Measurements from ENCODE around the gene UPP2.

The UPP2 gene

DNA sequence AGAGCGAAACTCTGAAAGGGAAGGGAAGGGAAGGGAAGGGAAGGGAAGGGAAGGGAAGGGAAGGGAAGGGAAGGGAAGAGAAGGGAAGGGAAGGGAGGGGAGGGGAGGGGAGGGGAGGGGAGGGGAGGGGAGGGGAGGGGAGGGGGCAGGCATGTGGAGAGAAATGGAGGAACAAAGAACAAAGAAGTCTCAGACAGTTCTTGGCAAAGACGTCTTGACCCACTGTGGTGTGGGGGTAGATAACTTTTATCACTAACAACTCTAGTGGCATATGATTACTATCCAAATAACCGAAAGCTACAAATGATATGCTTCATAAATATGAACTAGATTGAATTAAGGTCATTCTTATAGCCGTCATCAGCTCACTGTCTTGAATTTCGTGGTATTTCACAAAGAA lies 3.2 kb downstream of the UPP2 start:
- no peak for DNase-seq (ENCODE audit: low read depth in 2 of 2)

GRCh38 chr2:158112992-158113391 lies 11.3 kb downstream of the UPP2 start:
- DNase-seq (ENCODE audit: low read depth in 2 of 2), result peak in 1 of 2 experiments; percentile 8

DNA sequence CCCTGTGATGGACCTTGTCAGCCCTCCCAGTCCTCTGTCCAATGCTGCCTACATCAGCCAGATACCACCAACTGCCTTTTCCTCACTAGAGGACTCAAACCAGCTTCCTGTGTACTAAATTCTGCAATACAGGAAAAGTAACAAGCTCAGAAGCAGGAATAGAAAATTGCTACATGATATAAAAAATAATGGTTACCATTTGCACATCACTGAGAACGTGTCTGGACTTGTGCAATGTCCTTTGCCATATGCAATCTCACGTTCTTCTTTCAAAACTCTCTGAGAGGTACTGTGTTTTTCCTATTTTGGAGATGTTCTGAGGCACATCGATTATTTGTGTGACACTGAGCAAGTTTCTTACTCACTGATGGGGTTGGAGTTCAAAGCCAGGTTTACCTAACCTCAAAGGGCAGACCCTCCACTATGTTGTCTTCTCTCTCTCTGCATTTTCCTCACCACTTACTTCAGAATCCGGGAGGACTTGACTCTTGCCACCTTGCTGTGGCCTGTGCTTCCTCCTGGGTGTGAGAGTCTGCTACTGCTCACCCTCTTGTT lies 12.1 kb downstream of the UPP2 start:
- no peak for DNase-seq (ENCODE audit: low read depth in 2 of 2)

DNA sequence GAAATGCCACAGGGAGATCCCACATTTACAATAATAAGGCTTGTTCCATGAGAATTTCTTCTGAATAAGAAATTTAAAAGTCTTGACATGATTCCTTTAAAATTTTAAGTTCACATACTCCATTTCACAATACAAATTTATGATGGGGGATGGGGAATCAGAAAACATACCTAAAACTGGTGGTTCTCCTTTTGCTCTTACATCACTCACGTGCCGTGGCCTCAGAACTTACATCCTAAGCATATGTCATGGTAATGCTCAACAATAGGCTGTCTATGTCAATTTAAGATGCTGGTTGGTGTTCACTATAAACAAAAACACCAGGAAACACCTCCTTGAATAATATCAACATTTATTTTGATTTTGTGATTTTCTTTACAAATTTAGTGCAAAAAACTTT lies 12.8 kb downstream of the UPP2 start:
- no peak for DNase-seq (ENCODE audit: low read depth in 2 of 2)

DNA sequence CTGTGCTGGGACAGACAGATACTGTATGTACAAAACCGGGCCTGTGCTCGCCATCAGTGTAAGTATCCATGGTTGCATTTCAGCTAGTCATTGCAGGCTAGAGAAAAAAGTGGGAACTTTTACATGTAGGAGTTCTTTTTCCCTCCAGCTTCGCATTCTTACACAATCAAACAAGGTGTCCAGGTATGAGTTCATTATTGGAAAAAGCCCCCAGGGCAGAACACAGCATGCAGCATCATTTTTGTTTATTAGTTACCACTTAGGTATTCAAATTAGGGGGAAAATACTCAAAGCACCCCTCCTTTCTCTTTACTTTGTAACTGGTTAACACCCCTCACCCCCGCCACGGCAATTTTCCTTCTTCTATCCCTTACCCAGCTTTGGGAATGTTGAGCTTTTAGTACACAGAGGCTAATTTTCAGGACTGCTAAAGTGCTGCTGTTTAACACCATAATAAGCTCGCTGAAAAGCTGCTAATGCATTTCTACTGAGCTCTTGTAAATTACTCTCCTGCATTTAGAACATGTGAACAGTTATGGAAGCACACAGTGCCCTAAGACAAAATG lies 13.6 kb downstream of the UPP2 start:
- DNase-seq (ENCODE audit: low read depth in 2 of 2), result no peak

- DNase-seq (ENCODE audit: low read depth in 2 of 2), result no peak
These were observed 15.3 kb downstream of the UPP2 start for GRCh38 chr2:158116936-158117335.

DNA sequence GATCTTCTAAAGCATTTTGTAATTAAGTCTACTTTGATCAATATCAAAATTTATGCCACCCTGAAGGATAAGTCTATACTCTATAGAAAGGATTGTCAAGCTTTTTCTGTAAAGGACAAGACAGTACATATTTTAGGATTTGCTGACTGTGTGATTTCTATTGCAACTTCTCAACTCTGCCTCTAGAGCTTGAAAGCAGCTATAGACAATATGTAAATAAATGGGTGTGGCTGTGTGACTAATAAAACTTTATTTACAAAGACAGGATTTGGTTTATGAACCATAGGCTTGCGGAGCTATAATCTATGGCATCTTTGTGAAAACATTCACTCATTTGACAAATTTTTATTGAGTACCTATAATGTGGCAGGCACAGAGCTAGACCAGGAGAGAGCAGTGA lies 18.4 kb downstream of the UPP2 start:
- DNase-seq (ENCODE audit: low read depth in 2 of 2), result no peak

DNA sequence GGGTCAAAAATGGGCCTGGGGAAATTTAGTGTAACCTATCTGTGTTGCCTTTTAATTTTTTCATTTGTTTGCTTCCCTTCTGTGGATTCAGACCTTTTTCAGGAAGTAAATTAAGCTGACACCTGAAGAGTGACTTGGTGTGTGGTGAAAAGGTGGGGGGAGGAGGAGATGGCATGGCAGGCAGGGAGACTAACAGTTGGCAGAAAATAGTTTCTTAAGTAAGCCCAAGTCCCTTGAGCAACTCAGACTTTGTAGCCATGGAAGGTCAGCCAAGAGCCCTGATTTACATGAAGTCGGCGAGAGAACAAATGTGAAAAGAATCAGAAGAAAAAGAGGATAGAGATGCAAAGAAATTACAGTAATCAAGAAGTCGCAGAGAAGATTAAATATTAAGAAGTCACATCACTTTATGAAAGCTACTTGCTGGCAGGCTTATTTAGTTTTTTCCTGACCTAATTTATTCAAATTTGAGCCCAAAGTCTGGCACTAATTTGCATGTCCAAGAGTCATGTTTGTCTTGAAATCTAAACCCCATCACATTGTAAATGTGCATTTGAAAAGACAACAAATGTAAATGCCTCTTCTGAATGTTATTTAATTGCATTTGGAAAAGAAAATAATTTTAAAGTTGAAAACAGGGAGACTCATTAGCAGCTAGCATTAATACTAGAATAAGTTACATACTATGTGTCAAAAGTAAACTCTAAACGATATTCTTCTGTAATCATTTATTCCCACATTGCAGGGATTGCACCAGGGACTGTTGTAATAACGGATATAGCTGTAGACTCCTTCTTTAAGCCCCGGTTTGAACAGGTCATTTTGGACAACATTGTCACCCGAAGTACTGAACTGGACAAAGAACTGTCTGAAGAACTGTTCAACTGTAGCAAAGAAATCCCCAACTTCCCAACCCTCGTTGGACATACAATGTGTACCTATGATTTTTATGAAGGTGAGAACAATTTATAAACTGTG lies 19.3 kb downstream of the UPP2 start:
- DNase-seq (ENCODE audit: low read depth in 2 of 2), result no peak

GRCh38 chr2:158124896-158125295 lies 23.2 kb downstream of the UPP2 start:
- DNase-seq (ENCODE audit: low read depth in 2 of 2), result no peak

- no peak for DNase-seq (ENCODE audit: low read depth in 2 of 2)
These were observed 24.3 kb downstream of the UPP2 start for GRCh38 chr2:158125756-158126498.

GRCh38 chr2:158127380-158127804 lies 25.7 kb downstream of the UPP2 start:
- DNase-seq (ENCODE audit: low read depth in 2 of 2), result no peak

DNA sequence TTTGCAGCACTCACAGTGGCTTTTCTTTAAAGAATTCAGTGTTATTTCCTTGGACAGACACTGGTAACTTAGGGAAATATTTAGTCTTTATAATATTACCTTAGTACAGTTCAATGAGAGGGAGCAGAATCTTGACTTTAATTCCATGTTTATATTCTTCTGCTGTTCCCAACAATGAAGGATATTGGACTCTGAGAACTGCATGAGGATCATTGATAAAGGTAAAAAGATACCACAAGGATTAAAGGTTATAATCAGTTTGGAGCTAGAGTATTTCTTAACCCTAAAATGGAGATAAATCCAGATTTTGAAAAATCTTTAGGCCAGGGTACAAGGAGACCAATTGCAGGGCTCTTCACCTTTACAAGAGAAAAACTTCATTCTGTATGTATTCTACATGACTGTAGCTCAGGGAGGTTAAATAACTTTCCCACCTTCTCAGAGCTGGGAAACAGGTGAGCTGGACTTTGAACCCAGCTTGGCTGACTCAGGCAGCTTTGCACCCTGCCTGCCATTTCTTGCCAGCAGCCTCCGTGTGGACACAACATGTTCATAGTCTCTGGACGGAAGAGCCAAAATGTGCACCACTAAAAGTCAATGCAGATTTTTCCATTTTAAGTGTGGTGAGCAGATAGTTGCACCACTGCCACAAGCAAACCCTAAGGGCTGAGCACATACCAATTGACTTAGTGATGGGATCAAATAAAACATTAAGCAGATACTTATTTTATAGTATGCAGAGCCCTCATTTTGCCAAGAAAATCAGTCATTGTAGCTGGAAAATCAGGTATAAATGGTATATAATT lies 26.7 kb downstream of the UPP2 start:
- no peak for DNase-seq (ENCODE audit: low read depth in 2 of 2)

DNA sequence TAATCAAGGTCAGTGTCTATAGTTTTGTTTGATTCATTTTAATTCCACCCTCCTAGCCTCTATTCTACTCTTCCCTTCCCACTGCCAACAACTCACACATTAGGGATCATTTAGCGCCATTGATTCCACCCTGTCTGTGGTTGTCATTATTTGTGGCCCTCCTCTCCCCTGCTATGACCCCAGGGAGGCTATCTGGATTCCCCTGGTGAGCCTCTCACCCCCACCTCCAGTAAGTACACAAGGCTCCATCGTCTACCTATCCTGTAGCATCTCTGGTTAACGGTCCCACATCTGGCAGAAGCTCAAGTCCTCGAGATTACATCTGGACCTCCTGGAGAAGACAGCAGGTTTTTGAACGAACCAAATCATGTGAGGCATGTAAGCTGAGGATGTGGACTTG lies 27.4 kb downstream of the UPP2 start:
- DNase-seq (ENCODE audit: low read depth in 2 of 2), result no peak

DNA sequence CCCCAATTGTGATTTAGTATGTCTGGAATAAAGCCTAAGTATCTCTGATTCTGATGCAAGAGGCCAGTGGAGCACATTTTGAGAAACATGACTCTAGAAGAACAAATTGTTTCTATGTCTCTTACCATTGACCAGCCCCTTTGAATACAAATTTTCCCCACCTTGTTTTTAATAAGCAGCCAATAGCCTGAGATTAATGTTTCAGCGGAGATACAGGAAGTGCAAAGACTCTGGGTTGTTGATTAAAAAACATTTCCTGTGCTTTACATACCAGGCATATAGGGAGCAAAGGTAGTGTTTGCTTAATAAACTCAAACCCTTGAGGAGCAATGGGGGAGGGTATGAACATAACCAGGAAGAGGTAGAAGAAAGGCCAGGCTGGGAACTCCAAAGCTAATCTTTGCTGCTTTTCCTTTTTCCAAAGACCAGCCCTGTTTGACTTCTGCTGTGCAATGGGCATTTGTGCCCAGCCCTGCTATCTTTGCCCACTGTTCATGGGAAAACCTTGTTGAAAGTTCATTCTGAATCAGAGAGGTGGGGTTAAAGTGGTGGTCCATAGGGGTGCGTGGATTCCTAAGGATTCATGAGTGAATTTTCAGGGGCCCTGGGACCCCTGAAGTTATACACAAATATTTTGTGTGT lies 29.3 kb downstream of the UPP2 start:
- DNase-seq (ENCODE audit: low read depth in 2 of 2), result no peak

DNA sequence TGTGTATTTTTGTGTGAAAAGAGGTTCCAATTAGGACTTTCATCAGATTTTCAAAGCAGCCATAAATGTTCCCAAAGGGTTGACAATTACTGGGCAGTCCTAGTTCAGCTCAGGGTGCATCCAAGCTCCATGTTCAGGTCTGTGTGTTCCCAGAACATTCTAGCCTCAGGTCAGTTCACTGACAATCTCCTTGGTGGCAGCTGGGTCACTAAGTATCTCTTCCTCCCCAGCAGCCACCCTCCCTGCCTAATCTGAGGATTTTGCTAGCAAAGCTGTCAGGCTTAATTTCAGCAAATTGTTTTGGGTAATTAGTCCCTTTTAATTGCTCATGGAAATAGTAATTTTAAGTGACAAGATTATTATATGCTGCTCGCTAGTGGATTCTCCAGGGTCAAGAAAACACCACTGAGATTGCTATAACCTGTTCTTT lies 29.8 kb downstream of the UPP2 start:
- DNase-seq (ENCODE audit: low read depth in 2 of 2), result no peak

GRCh38 chr2:158131919-158132566 lies 30.4 kb downstream of the UPP2 start:
- DNase-seq (ENCODE audit: low read depth in 2 of 2), result no peak

- no peak for DNase-seq (ENCODE audit: low read depth in 2 of 2)
These were observed 32.4 kb downstream of the UPP2 start for GRCh38 chr2:158134055-158134454.

DNA sequence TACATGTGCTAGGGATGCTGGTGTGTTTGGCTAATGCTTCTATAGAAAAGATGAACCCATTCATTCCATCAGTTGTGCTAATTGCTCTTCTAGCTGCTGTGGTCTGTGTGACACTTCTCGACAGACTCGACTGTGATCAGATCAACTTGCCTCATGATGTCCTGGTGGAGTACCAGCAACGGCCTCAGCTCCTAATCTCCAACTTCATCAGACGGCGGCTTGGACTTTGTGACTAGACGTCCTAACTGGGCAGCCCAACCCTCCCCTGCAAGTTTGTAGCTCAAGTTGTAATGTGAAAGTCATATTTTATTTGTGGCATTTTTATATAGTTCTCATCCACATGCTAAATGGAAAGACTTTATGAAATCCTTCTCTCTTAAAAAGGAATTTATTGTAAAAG lies 33.0 kb downstream of the UPP2 start:
- DNase-seq (ENCODE audit: low read depth in 2 of 2), result no peak

GRCh38 chr2:158135096-158135495 lies 33.4 kb downstream of the UPP2 start:
- DNase-seq (ENCODE audit: low read depth in 2 of 2), result no peak

DNA sequence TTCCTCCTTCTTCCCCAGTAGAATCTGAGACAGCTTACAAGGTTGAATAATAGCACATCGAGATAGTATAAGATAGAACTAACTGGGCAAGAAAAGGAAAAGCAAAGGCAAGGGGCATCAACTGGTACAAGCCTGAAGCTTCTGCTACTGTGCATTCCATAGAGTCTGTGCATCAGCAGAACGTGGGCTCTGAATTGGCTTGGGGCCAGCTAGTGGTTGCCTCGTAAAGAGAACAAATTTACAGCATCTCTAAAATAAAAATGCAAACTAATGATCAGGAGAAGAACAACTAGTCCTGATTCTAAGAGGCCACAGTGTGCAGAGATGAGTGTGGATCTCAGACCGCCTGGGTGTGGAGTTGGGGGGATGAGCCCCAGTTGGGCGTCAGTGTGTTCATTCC lies 36.6 kb downstream of the UPP2 start:
- DNase-seq (ENCODE audit: low read depth in 2 of 2), result no peak
